CD4-positive, alpha-beta T cell treated with Interleukin-17A for 1 hour (primary cell): ENCODE data around the gene LNP1.
"Not testable (repeated sequence)": the region's sequence is repeated elsewhere in the genome, so short reads cannot be mapped to it uniquely, and the experiment has no call there.

Experiments used
- DNase-seq: peaks from one replicate; pipeline ENCODE4 v3.0.0-alpha.2; 2020

Gene LNP1

GRCh38 chr3:100400780-100401673 is at the start of gene LNP1, which contains the start of gene TOMM70:
Gene LNP1 (plus strand): TSS chr3:100401539. CDS start chr3:100429730, 28,191 bp downstream.
Gene TOMM70 (minus strand): TSS chr3:100401089. CDS start chr3:100400949, 140 bp downstream.
- DNase-seq: peak; percentile 94

GRCh38 chr3:100351770-100352169 is 49.6 kb upstream of the LNP1 start:
- not testable (repeated sequence) for DNase-seq

GRCh38 chr3:100352296-100353231 is 48.8 kb upstream of the LNP1 start:
- DNase-seq: no peak

GRCh38 chr3:100354850-100355249 is 46.5 kb upstream of the LNP1 start:
- DNase-seq: no peak

GRCh38 chr3:100358413-100358812 is 42.9 kb upstream of the LNP1 start:
- DNase-seq: no peak

- no peak for DNase-seq
Observed at GRCh38 chr3:100359035-100359434, 42.3 kb upstream of the LNP1 start.

GRCh38 chr3:100360757-100361496 is 40.4 kb upstream of the LNP1 start:
- DNase-seq: no peak

- DNase-seq: no peak
Observed at GRCh38 chr3:100361897-100362296, 39.4 kb upstream of the LNP1 start.

GRCh38 chr3:100364421-100364820 is 36.9 kb upstream of the LNP1 start:
- no peak for DNase-seq

- DNase-seq: no peak
Observed at GRCh38 chr3:100366424-100366823, 34.9 kb upstream of the LNP1 start.

- no peak for DNase-seq
Observed at GRCh38 chr3:100368441-100368840, 32.9 kb upstream of the LNP1 start.

- DNase-seq: no peak
Observed at GRCh38 chr3:100370756-100371155, 30.6 kb upstream of the LNP1 start.

- DNase-seq: no peak
Observed at GRCh38 chr3:100374521-100374920, 26.8 kb upstream of the LNP1 start.

- no peak for DNase-seq
Observed at GRCh38 chr3:100376301-100376700, 25.0 kb upstream of the LNP1 start.

GRCh38 chr3:100384733-100385525 is 16.4 kb upstream of the LNP1 start:
- DNase-seq: no peak

GRCh38 chr3:100386437-100387074 is 14.8 kb upstream of the LNP1 start:
- no peak for DNase-seq

GRCh38 chr3:100389025-100389424 is 12.3 kb upstream of the LNP1 start:
- no peak for DNase-seq

- no peak for DNase-seq
Observed at GRCh38 chr3:100395679-100396431, 5.5 kb upstream of the LNP1 start.

GRCh38 chr3:100396967-100397366 is 4.4 kb upstream of the LNP1 start:
- no peak for DNase-seq

GRCh38 chr3:100399341-100400071 is 1.8 kb upstream of the LNP1 start:
- no peak for DNase-seq
